GM20000 (cell line): ENCODE data around the gene LONRF2.
"Not testable (repeated sequence)": the region's sequence is repeated elsewhere in the genome, so short reads cannot be mapped to it uniquely, and the experiment has no call there.

Source experiments
- DNase-seq: peaks from one replicate; pipeline ENCODE4 v3.0.0; 2012; ENCODE audit warnings: low spot score
- CTCF ChIP-seq: IDR thresholded peaks from 2 replicates; pipeline ENCODE4 v1.5.1; 2012; ENCODE audit warnings: mild to moderate bottlenecking, control low read depth; ENCODE audit errors: extremely low read depth, missing control alignments

The LONRF2 gene

DNA sequence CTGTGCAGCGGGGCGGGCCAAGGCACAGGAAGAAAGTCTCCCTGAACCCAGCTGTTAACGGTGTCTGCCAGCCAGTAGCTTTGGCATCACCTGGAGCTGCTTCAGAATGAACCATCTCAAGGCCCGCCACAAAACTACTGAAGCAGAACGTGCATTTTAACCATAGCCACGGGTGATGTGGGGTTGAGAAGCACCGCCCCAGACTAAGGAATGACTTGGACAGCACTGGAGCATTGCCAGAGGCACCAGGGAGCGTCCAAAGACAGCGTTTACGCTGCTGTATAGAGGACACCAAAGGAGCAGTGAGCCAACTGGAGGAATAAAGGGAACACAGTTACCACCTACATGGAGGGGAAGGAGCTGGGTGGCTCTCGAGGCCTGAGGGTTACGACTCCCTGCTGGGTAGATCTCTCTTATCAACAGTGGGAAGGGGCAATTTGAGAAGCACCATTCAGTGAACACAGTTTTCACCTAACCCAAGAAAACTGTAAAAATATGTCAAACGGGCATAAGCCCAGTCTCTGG is 28.4 kb upstream of the LONRF2 start:
- DNase-seq: no peak
- no peak for TF ChIP-seq CTCF

GRCh38 chr2:100345144-100345543 is 22.8 kb upstream of the LONRF2 start:
- DNase-seq: not testable (repeated sequence)

DNA sequence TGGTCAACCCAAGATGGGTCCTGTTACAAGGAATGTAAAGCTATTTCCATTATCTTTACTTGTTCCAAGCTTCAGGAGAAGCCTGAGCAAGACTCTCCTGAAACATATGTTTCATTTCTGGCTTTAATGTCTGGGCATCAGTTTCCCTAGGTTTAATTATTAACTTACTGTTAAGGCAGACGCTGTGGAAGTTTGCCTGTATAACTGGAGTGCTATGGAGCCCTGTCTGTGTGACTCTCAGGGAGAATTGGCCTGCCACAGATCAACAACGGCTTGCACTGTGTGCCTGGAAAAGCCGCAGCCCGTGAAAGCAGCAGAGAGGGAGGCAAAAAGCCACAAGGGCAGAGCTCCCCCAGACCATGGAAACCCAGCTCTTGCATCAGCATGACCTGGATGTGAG is 22.1 kb upstream of the LONRF2 start:
- TF ChIP-seq CTCF: no peak
- no peak for DNase-seq

DNA sequence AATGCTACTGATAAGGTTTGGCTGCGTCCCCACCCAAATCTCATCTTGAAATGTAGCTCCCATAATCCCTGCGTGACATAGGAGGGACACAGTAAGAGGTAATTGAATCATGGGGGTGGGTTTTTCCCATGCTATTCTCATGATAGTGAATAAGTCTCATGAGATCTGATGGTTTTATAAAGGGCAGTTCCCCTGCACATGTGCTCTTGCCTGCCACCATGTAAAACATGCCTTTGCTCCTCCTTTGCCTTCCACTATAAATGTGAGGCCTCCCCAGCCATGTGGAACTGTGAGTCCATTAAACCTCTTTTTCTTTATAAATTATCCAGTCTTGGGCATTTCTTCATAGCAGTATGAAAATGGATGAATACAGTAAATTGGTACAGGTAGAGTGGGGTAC is 20.2 kb upstream of the LONRF2 start:
- DNase-seq: not testable (repeated sequence)

- DNase-seq: no peak
- TF ChIP-seq CTCF: no peak
Observed at GRCh38 chr2:100339823-100340222, 17.5 kb upstream of the LONRF2 start.

DNA sequence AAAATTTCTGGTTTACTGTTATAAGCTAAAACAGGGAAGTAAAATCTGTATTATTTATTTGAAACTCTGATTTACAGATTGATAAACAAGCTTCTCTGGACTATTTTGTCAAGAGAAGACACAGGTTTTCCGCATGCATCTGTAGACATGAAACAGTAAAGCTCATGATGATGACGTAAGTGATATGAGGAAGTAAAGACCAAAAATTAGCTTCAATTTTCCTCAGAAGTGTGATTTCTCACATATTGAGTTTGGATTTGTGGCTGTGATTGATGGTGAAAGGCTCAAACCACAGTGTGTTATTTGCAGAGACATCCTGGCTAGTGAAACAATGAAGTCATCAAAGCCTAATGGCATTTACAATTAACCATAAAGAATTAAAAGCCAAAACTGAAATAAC is 12.6 kb upstream of the LONRF2 start:
- no peak for DNase-seq
- no peak for TF ChIP-seq CTCF

- TF ChIP-seq CTCF: no peak
- no peak for DNase-seq
Observed at GRCh38 chr2:100327742-100328141, 5.4 kb upstream of the LONRF2 start.

DNA sequence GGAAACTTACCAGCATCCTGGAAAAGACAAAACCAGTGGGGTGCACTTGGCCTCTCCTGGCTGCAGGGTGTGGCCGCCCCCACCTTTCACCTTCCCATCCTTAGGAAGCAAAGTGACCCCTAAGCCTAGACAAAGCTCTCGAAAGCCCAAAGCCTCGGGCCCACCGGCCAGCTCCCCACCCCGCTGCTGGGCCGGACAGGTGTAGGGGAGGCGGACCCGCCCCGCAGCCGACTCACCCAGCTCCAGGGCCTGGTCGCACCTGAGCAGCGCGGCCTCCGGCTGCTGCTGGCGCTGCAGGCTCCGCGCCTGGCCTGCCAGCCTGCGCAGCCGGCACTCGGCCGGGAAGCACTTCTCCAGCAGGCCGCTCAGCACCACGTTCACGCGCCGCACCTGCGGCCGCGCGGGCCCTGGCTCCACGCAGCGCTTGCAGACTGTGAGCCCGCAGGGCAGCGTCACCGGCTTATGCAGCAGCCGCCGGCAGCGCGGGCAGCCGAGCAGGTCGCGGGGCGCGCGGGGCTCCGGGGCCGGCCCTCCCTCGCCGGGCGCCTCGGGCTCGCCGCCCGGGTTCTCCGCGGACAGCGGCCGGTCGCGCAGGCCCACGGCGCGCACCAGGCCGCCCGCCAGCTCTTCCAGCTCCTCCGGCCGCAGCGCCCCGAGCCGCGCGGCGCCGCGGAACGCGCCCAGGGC is 979 bp downstream of the LONRF2 start:
- TF ChIP-seq CTCF: no peak
- peak; percentile 20 for DNase-seq
